SIG-M5 (cell line): Measurements from ENCODE around the gene KRTAP4-3.
"Not testable (repeated sequence)": the region's sequence is repeated elsewhere in the genome, so short reads cannot be mapped to it uniquely, and the experiment has no call there.

Experiments
- DNase-seq: peaks from one replicate; lab custom pipeline; 2025; lab: John Stamatoyannopoulos, UW

Gene KRTAP4-3

DNA sequence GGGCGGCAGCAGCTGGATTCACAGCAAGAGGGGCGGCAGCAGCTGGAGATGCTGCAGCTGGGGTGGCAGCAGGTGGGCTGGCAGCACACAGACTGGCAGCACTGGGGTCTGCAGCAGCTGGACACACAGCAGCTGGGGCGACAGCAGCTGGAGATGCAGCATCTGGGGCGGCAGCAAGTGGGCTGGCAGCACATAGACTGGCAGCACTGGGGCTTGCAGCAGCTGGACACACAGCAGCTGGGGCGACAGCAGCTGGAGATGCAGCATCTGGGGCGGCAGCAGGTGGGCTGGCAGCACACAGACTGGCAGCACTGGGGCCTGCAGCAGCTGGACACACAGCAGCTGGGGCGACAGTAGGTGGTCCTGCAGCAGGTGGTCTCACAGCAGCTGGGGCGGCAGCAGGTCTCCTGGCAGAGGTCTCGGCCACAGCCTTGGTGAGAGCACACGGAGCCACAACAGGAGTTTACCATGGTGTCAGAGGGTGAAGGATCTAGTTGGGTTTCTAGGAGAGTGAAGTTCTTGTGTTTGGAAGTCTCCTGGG is 50.1 kb downstream of the KRTAP4-3 start, which contains the start of gene KRTAP4-11:
KRTAP4-11 (minus strand) TSS at position 528 of the 541 bp plus-strand sequence; CDS start at position 470, 58 bp downstream.
- not testable (repeated sequence) for DNase-seq
